ENCODE data around the gene PTPRU.

GRCh38 chr1:29222686-29223085 is 13.6 kb upstream of the PTPRU start:
- TF ChIP-seq, protein P1, sequence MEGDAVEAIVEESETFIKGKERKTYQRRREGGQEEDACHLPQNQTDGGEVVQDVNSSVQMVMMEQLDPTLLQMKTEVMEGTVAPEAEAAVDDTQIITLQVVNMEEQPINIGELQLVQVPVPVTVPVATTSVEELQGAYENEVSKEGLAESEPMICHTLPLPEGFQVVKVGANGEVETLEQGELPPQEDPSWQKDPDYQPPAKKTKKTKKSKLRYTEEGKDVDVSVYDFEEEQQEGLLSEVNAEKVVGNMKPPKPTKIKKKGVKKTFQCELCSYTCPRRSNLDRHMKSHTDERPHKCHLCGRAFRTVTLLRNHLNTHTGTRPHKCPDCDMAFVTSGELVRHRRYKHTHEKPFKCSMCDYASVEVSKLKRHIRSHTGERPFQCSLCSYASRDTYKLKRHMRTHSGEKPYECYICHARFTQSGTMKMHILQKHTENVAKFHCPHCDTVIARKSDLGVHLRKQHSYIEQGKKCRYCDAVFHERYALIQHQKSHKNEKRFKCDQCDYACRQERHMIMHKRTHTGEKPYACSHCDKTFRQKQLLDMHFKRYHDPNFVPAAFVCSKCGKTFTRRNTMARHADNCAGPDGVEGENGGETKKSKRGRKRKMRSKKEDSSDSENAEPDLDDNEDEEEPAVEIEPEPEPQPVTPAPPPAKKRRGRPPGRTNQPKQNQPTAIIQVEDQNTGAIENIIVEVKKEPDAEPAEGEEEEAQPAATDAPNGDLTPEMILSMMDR (conservative IDR thresholded peaks at IDR 0.05): no peak
- no peak for TF ChIP-seq EZH2 (IDR thresholded peaks at IDR 0.05; ENCODE audit: low read depth)

Measured in PC-9 (cell line).